PC-9 (cell line): Measurements from ENCODE around the gene TCEA2. TPM values are rescaled to one million over a fixed set of nuclear protein-coding genes. Genes with fewer than 3 reads are reported as not detected.
A peak's percentile ranks its signal among the peaks of the same experiment; 100 is the strongest.

Experiments
- BruUV-seq: library from RNA; stranded (reverse); fragments of 400-500 nt; replicated peaks from 2 replicates; lab custom pipeline; 2021; lab: Mats Ljungman, UMichigan
- CTCF ChIA-PET: fragments of 300-600 bp; sonication (Branson Sonifier 250); formaldehyde crosslinking; loops from one replicate; lab custom pipeline; 2022; ENCODE audit warnings: antibody characterized with exemption; lab: Charles Lee
- POLR2A ChIA-PET: fragments of 300-600 bp; sonication (Branson Sonifier 250); formaldehyde crosslinking; loops from one replicate; lab custom pipeline; 2022; ENCODE audit warnings: antibody characterized with exemption; ENCODE audit not compliant: unreplicated experiment; lab: Charles Lee
- DNase-seq, 2 experiments: peaks; one replicate each; pipeline versions ENCODE4 v3.0.0 to v3.0.0-alpha.2; 2015 to 2022; ENCODE audit warnings: mixed read lengths in 1 of 2
- H2AFZ ChIP-seq: fragments of 200-600 bp; sonication (generic); 2 replicates; pipeline ENCODE4 v1.8.1; 2017; ENCODE audit warnings: antibody characterized with exemption
- H3F3A ChIP-seq: fragments of 200-600 bp; sonication (generic); 2 replicates; pipeline ENCODE4 v1.8.1; 2017; ENCODE audit warnings: antibody characterized with exemption, mild to moderate bottlenecking, low read depth; ENCODE audit not compliant: insufficient read depth
- H3K27ac ChIP-seq: fragments of 200-600 bp; sonication (generic); 2 replicates; pipeline ENCODE4 v1.6.1; 2016; ENCODE audit warnings: mixed run types
- H3K27me3 ChIP-seq: fragments of 200-600 bp; sonication (generic); 2 replicates; pipeline ENCODE4 v1.6.1; 2016; ENCODE audit warnings: low read depth, mixed run types; ENCODE audit not compliant: insufficient read depth
- H3K36me3 ChIP-seq: fragments of 200-600 bp; sonication (generic); 2 replicates; pipeline ENCODE4 v1.6.1; 2016; ENCODE audit warnings: low read depth, mixed run types
- H3K4me1 ChIP-seq: fragments of 200-600 bp; sonication (generic); replicated peaks from 2 replicates; pipeline ENCODE4 v1.6.1; 2016; ENCODE audit warnings: mixed run types; ENCODE audit not compliant: insufficient read depth
- H3K4me2 ChIP-seq: fragments of 200-600 bp; sonication (generic); 2 replicates; pipeline ENCODE4 v1.6.1; 2017; ENCODE audit warnings: mixed run types
- H3K4me3 ChIP-seq: fragments of 200-600 bp; sonication (generic); 2 replicates; pipeline ENCODE4 v1.6.1; 2016; ENCODE audit warnings: mixed run types
- H3K79me2 ChIP-seq: fragments of 200-600 bp; sonication (generic); 2 replicates; pipeline ENCODE4 v1.6.1; 2017; ENCODE audit warnings: low read depth, mixed run types
- H3K9me2 ChIP-seq: fragments of 200-600 bp; sonication (generic); 2 replicates; pipeline ENCODE4 v1.8.1; 2017; ENCODE audit warnings: mild to moderate bottlenecking; ENCODE audit not compliant: insufficient read depth
- H3K9me3 ChIP-seq: fragments of 200-600 bp; sonication (generic); 2 replicates; pipeline ENCODE4 v1.8.1; 2016; ENCODE audit warnings: low read depth; ENCODE audit not compliant: insufficient read depth
- H4K20me1 ChIP-seq: fragments of 200-600 bp; sonication (generic); 2 replicates; pipeline ENCODE4 v1.8.1; 2017; ENCODE audit not compliant: insufficient read depth
- EZH2 ChIP-seq: fragments of 200-600 bp; sonication (generic); IDR thresholded peaks from 2 replicates; pipeline ENCODE4 v1.8.0; 2017; ENCODE audit warnings: antibody characterized with exemption, low read depth
- intact Hi-C: fragments of 100-400 bp; cut with micrococcal nuclease; formaldehyde crosslinking; loops from one replicate; pipeline ENCODE4 v1.10.0; 2022; ENCODE audit not compliant: unreplicated experiment
- total RNA-seq: library from RNA; stranded (reverse); gene quantifications from 2 replicates; pipeline ENCODE4 v1.2.3, GENCODE V29; 2021
- TF ChIP-seq, protein P1 (sequence below): fragments of 200-600 bp; sonication (generic); conservative IDR thresholded peaks from 2 replicates; pipeline ENCODE4 v1.6.1; 2017; ENCODE audit warnings: mixed run types, antibody characterized with exemption, mild to moderate bottlenecking, moderate library complexity

TCEA2 gene
- total RNA-seq, 1 experiment from 2014 or later: 100 TPM

DNA sequence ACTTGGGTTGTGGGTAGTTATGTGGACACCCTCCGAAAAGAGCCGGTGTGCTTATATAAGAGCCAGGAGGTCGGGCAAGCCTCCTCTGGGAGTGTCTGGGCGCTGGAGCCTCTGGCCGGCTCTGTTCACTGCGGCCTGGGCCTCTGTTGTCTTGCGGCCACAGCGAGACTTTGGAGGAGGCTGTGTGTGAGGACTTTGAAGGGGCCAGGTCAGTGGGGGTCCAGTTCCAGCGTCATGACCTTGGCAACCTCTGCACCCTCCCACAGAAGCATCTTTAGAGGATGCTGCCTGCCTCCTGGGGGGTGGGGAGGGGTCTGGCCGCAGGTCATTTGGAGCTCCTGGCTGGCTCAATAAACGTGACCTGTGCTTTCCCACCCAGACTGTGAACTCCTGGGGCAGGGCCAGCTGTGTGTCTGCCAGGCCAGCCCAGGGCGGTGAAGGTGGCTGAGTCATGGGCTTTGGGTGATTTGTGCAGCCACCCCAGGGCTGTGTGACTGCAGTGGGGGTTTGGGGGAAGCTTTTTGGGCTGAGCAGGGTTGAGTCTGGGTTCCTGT lies 1.2 kb downstream of the TCEA2 start:
- Histone ChIP-seq H3K27ac (peak overlapping the region; percentile 61), H3K4me1 (peaks cover 47% of the 10 kb centered on the region), H3K79me2 (peaks cover 19% of the 10 kb centered on the region), H3K36me3 (no peaks in the 10 kb centered on the region), H3K9me2 (no peaks in the 10 kb centered on the region), H3K4me3 (peak overlapping the region; percentile 90), H3K27me3 (no peaks in the 10 kb centered on the region), H3F3A (peaks cover 29% of the 10 kb centered on the region; the same call in 1 of the 2 replicates), H3K9me3 (no peaks in the 10 kb centered on the region), H2AFZ (no peak overlapping the region), H4K20me1 (peaks cover 5% of the 10 kb centered on the region), H3K4me2 (peak overlapping the region; percentile 96)
- no peak for TF ChIP-seq EZH2
- TF ChIP-seq, protein P1, sequence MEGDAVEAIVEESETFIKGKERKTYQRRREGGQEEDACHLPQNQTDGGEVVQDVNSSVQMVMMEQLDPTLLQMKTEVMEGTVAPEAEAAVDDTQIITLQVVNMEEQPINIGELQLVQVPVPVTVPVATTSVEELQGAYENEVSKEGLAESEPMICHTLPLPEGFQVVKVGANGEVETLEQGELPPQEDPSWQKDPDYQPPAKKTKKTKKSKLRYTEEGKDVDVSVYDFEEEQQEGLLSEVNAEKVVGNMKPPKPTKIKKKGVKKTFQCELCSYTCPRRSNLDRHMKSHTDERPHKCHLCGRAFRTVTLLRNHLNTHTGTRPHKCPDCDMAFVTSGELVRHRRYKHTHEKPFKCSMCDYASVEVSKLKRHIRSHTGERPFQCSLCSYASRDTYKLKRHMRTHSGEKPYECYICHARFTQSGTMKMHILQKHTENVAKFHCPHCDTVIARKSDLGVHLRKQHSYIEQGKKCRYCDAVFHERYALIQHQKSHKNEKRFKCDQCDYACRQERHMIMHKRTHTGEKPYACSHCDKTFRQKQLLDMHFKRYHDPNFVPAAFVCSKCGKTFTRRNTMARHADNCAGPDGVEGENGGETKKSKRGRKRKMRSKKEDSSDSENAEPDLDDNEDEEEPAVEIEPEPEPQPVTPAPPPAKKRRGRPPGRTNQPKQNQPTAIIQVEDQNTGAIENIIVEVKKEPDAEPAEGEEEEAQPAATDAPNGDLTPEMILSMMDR: no peak
- ChIA-PET CTCF (interaction anchor here (0.6 kb wide), 1 partner anchor 355 kb away, joined by 8 read pairs; no protein-coding TSS in a partner anchor), POLR2A (no interaction called here)
- TSS peak; percentile 48 for BruUV-seq
- DNase-seq: peak; percentile 60 to 72
- intact Hi-C loops: loop anchor here (10.0 kb wide), 1 partner anchor 199 kb away; the partner anchor contains the start of genes ABHD16B and TPD52L2

DNA sequence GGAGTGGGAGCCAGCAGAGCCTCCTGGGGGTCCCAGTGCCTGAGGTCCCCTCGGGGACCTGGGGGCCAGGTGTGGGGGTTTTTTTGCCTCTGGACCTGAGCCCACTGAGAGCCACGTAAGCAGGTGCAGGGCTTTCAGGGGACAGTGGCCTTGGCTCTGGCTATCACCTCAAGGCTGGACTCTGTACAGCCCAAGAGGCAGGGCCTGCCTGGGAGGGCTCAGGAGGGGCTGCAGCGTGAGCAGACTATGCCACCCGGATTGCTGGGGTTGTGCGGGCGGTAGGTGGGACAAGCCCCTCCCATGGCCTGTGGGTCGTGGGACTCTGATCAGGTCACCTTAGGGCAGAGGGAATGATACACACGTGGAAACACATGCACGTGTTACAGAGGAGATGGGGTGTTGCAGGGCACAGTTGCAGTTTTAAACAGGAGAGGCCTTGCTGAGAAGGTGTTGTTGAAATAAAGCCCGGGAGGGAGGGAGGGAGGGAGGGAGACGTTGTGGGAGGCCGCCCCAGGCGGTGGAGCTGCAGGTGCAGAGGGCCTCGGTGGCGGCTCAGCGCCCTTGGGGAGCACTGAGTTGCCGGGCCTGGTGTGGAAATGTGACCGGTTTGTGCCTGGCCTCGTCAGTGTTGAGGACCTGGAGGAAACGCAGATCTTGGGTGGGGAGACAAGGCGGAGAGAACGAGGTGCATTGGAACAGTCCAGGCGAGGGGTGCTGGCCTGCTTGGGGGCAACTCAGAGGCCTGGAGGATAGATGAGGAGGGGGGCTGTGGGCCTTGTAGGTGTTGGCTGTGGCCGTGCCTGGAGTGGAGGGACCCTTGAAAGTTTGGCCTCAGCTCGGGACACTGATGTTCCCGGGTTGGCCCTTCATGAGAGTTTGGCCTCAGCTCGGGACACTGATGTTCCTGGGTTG lies 2.3 kb downstream of the TCEA2 start:
- Histone ChIP-seq H3K79me2 (peaks cover 19% of the 10 kb centered on the region), H3K27ac (peak overlapping the region; percentile 22; the same call in 1 of the 2 replicates)

More for the DNA sequence above, 2.3 kb downstream of the TCEA2 start:
- H3K36me3 ChIP-seq: no peaks in the 10 kb centered on the region
- no peak for DNase-seq
- intact Hi-C loops: loop anchor here (10.0 kb wide), 1 partner anchor 201 kb away; the partner anchor contains the start of genes ABHD16B and TPD52L2
- no peak overlapping the region for H2AFZ ChIP-seq
- H4K20me1 ChIP-seq: peaks cover 11% of the 10 kb centered on the region
- peaks cover 47% of the 10 kb centered on the region for H3K4me1 ChIP-seq
- ChIA-PET CTCF (interaction anchor here (1.2 to 1.3 kb wide), 2 partner anchors 26 to 527 kb away, joined by 4 to 5 read pairs; no protein-coding TSS in a partner anchor), POLR2A (interaction anchor here (0.6 to 1.0 kb wide), 3 partner anchors 68 to 424 kb away, joined by 3 to 8 read pairs (median 3); no protein-coding TSS in a partner anchor)
- no peak overlapping the region for H3K4me3 ChIP-seq
- BruUV-seq: no TSS peak
- peak overlapping the region; percentile 96 for H3K4me2 ChIP-seq
- no peaks in the 10 kb centered on the region for H3K27me3 ChIP-seq
- no peaks in the 10 kb centered on the region for H3K9me3 ChIP-seq
- TF ChIP-seq, protein P1: no peak
- H3K9me2 ChIP-seq: no peaks in the 10 kb centered on the region
- peaks cover 20% of the 10 kb centered on the region; the same call in 1 of the 2 replicates for H3F3A ChIP-seq
